ENCODE measurements around the gene PCDHAC1. TPM values are rescaled to one million over a fixed set of nuclear protein-coding genes. Genes with fewer than 3 reads are reported as not detected.

PCDHAC1 gene, protein sequence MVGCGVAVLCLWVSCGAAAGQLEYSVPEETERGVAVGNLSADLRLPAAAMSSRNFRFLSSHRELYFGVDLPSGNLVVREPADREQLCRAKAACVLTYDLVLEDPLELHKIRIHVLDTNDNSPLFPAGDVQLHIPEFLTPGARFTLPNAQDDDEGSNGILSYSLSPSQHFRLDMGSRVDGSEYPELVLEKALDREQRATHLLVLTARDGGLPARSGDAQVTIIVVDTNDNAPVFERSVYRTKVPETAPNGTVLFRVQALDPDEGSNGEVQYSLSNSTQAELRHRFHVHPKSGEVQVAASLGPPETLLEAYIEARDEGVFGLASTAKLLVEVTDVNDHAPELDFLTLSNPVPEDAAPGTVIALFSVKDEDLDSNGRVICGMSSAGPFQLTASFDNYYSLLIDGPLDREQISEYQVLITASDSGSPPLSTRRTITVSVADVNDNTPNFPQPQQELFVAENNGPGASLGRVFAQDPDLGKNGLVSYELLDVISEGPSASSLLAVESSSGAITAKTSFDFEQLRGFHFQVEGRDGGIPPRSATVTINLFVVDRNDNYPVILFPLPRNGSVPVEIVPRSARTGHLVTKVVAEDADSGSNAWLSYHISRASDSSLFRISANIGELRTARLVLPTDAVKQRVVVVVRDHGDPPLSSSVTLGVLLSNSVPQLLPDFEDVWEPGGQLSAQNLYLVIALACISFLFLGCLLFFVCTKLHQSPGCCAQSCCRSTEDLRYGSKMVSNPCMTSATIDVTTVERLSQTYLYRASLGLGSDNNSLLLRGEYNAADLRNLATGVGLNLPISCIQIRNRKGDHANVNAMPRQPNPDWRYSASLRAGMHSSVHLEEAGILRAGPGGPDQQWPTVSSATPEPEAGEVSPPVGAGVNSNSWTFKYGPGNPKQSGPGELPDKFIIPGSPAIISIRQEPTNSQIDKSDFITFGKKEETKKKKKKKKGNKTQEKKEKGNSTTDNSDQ
- under 0.01 and 0.56 TPM in 2 replicates for total RNA-seq

GRCh38 chr5:140925806-140926442, at the start of gene PCDHAC1:
PCDHAC1 (plus strand) TSS chr5:140926299; CDS start chr5:140926893, 594 bp downstream.

GRCh38 chr5:140881889-140882590, 44.1 kb upstream of the PCDHAC1 start, which contains the start of gene PCDHA13:
PCDHA13 (plus strand) TSS chr5:140882124; CDS start chr5:140882269, 145 bp downstream.

GRCh38 chr5:140966293-140967225, 40.5 kb downstream of the PCDHAC1 start, which contains the start of gene PCDHAC2:
PCDHAC2 (plus strand) TSS chr5:140966476; CDS start chr5:140966767, 291 bp downstream.

Other genes starting within 250 kb of the PCDHAC1 start
- gene HARS1, start 234.9 kb upstream of the PCDHAC1 start, total RNA-seq = 50.5 and 125 TPM in 2 replicates
- gene HARS2, start 234.8 kb upstream of the PCDHAC1 start, total RNA-seq = 27.8 and 29.9 TPM in 2 replicates
- 72.7 and 81.1 TPM in 2 replicates for gene ZMAT2, start 225.9 kb upstream of the PCDHAC1 start, total RNA-seq
- gene PCDHA1, start 140.2 kb upstream of the PCDHAC1 start, total RNA-seq = 0.28 TPM in 1 of 2 replicates, not detected in the other
- gene PCDHA2, start 131.4 kb upstream of the PCDHAC1 start, total RNA-seq = under 0.01 TPM in 2 replicates
- 0.19 and 1.1 TPM in 2 replicates for gene PCDHA3, start 125.2 kb upstream of the PCDHAC1 start, total RNA-seq
- 0.19 and 0.85 TPM in 2 replicates for gene PCDHA4, start 119.2 kb upstream of the PCDHAC1 start, total RNA-seq
- gene PCDHA5, start 104.7 kb upstream of the PCDHAC1 start, total RNA-seq = under 0.01 TPM in 2 replicates
- gene PCDHA6, start 98.3 kb upstream of the PCDHAC1 start, total RNA-seq = 0.38 and 3.1 TPM in 2 replicates
- 0.58 and 2.5 TPM in 2 replicates for gene PCDHA7, start 92.0 kb upstream of the PCDHAC1 start, total RNA-seq
- under 0.01 TPM in 2 replicates for gene PCDHA8, start 85.1 kb upstream of the PCDHAC1 start, total RNA-seq
- under 0.01 TPM in 2 replicates for gene PCDHA9, start 77.9 kb upstream of the PCDHAC1 start, total RNA-seq
- gene PCDHA10, start 70.4 kb upstream of the PCDHAC1 start, total RNA-seq = 0.19 and 0.28 TPM in 2 replicates
- gene PCDHA11, start 57.3 kb upstream of the PCDHAC1 start, total RNA-seq = under 0.01 and 0.28 TPM in 2 replicates
- 0.28 TPM in 1 of 2 replicates, not detected in the other for gene PCDHA12, start 51.0 kb upstream of the PCDHAC1 start, total RNA-seq
- under 0.01 TPM in 1 of 2 replicates, not detected in the other for gene PCDHA13, start 44.2 kb upstream of the PCDHAC1 start, total RNA-seq
- gene PCDHAC2, start 40.2 kb downstream of the PCDHAC1 start, total RNA-seq = 0.19 and 1.4 TPM in 2 replicates
- not detected in 2 replicates for gene PCDHB1, start 125.1 kb downstream of the PCDHAC1 start, total RNA-seq
- 0.77 and 6.5 TPM in 2 replicates for gene PCDHB2, start 168.3 kb downstream of the PCDHAC1 start, total RNA-seq
- 0.19 and 3.9 TPM in 2 replicates for gene PCDHB3, start 174.2 kb downstream of the PCDHAC1 start, total RNA-seq
- gene PCDHB4, start 195.5 kb downstream of the PCDHAC1 start, total RNA-seq = under 0.01 and 0.85 TPM in 2 replicates
- 0.58 and 3.1 TPM in 2 replicates for gene PCDHB5, start 208.9 kb downstream of the PCDHAC1 start, total RNA-seq
- under 0.01 and 0.28 TPM in 2 replicates for gene PCDHB6, start 223.8 kb downstream of the PCDHAC1 start, total RNA-seq
- 0.19 and 1.1 TPM in 2 replicates for gene PCDHB7, start 246.3 kb downstream of the PCDHAC1 start, total RNA-seq